ENCODE measurements around the gene SSBP4. TPM values are rescaled to one million over a fixed set of nuclear protein-coding genes. Genes with fewer than 3 reads are reported as not detected.
"Not testable (repeated sequence)": the region's sequence is repeated elsewhere in the genome, so short reads cannot be mapped to it uniquely, and the experiment has no call there.

Gene SSBP4
- 44.6 and 60.9 TPM in 2 replicates for total RNA-seq (2014; rRNA removed; shearing (Covaris generic))

DNA sequence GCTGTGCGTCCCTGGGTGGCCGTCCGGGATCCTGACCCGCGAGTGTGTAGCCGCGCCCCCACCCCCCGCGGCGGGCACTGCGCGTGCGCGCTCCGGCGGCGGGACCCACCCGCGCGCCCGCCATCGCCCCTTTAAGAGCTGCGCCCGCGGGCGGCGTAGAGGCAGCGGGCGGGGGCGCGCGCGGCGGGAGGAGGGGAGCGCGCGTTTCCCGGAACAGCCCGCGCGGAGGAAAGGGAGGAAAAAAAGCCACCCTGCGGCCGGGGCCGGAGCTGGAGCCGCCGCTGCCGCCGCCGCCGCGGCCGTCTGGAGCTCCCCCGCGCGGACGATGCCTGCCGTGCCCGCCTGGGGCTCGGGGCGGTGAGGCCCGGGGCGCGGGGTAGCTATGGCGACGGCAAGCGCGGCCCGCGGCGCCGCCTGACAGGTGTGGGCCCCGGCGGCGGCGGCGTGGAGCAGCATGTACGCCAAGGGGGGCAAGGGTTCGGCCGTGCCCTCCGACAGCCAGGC lies at the start of gene SSBP4:
Gene SSBP4 (plus strand): TSS at position 204 of the 504 bp plus-strand sequence. CDS start 251 bp downstream, at position 455.
- peak; percentile 63 for DNase-seq (ENCODE audit: low spot score)

DNA sequence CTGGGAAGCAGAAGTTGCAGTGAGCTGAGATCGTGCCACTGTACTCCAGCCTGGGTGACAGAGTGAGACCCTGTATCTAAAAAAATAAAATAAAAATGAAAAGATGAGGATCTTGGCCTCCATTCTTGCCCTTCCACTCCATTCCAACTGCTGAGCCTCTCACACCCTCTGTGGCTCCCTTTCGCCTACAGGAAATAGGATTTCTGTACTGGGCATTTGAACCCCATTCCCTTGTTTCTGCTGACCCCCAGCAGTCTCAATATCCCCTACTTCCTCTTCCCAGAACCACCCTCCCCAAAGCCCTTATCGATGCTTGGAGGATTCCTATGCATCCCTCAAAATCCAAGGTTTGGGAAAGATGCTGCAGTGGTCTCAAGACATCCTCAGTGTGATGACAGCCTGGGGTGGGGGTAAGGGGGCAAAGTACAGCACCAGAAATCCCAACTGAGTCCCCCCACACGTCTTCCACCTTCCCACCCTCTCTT lies 45.7 kb upstream of the SSBP4 start:
- DNase-seq (ENCODE audit: low spot score), result no peak

DNA sequence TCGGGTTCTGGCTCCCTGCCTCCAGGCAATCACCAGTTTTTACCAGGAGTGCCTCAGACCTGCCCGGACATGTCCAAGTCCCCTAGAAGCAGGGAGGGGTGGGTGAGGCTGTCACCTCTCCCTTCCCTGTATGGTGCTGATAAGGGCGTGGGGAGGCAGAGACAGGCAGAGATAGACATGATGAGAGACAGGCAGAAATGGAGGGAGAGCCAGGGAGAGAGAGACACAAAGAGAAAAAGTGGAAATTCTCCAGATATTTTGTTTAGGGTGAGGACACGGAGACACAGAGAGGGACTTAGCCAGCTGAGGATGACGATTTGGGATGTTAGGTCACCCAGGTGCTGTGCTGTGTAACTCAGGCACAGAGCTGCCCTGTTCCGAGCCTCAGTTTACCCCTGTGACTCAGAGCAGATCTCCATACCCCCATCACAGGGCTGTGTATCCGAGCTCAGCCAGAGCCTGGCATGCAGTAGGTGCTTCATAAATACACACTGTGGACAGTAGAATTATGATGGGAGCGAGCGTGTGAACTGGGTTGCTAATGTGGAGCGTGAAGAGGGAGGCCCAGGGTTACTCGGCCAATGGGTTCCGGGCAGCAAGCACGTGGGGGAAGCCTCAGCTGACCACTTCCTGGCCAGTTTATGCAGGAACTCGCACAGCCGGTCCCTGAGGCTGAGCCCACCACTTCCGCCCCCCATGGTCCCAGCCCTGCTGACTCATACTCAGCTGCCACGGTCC lies 45.1 kb upstream of the SSBP4 start:
- DNase-seq (ENCODE audit: low spot score), result peak; percentile 100

DNA sequence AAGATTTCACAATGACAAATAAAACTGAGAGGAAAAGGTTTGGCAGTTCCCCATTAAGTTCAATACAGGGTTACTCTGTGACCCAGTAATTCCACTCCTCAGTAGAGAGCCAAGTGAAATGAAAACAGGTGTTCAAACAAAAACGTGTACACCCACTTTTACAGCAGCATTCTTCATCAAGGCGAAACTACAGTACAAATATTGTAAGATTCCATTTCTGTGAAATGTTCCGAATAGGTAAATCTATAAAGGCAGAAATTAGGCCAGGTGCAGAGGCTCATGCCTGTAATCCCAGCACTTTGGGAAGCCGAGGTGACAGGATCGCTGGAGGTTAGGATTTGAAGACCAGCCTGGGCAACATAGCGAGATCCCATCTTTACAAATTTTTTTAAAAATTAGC lies 42.2 kb upstream of the SSBP4 start:
- no peak for DNase-seq (ENCODE audit: low spot score)

DNA sequence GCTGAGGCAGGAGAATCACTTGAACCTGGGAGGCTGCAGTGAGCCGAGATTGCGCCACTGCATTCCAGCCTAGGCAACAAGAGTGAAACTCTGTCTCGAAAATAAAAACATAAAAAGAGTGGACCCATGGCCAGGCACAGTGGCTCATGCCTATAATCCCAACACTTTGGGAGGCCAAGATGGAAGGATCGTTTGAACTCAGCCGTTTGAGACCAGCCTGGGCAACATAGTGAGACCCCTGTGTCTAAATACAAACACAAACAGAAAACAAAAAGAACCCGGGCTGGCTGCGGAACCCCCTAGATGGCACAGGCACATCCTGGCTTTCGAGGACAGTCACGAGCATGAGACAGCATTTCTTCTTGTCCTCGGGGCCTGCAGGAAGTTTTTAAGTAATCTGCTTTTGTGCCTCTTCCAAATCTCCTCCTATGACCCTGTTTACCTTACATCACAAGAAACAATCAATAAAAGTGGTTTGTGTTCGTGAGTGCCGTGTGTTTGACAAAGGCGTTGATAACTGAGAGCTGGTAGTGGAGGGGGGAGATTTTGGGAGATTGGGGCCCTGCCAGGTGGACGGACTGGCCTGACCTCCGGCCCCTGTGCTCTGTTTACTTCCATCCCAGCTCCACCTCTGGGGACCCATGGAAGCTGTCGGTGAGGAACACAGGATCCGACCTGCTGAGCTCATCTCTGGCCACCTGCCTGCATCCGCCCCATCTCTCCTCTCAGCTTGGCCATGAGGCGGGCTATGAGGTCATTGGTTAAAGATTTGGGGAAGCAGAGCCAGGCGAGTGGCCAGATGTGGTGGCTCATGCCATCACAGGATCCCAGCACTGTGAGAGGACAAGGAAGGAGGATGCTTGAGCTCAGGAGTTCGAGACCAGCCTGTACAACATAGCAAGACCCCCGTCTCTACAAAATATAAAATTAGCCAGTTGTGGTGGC lies 39.1 kb upstream of the SSBP4 start:
- peak; percentile 99 for DNase-seq (ENCODE audit: low spot score)

DNA sequence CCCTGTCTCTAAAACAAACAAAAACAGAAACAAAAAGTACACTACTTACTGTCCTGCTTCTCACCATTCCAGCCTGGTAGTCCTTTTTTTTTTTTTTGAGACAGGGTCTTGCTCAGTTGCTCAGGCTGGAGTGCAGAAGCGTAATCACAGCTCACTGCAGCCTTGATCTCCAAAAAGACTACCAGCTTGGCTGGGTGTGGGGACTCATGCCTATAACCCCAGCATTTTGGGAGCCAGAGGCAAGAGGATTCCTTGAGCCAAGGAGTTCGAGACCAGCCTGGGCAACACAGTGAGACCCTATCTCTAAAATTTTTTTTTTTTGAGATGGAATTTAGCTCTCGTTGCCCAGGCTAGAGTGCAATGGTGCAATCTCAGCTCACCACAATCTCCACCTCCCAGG lies 38.4 kb upstream of the SSBP4 start:
- no peak for DNase-seq (ENCODE audit: low spot score)

DNA sequence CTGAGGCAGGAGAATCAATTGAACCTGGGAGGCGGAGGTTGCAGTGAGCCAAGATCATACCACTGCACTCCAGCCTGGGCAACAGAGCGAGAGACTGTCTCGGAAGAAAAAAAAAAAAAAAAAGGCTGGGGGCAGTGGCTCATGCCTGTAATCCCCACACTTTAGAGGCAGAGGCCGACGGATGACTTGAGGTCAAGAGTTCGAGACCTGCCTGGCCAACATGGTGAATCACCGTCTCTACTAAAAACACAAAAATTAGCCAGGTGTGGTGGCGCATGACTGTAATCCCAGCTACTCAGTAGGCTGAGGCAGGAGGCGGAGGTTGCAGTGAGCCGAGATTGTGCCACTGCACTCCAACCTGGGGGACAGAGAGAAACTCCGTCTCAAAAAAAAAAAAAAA lies 35.6 kb upstream of the SSBP4 start:
- not testable (repeated sequence) for DNase-seq (ENCODE audit: low spot score)

DNA sequence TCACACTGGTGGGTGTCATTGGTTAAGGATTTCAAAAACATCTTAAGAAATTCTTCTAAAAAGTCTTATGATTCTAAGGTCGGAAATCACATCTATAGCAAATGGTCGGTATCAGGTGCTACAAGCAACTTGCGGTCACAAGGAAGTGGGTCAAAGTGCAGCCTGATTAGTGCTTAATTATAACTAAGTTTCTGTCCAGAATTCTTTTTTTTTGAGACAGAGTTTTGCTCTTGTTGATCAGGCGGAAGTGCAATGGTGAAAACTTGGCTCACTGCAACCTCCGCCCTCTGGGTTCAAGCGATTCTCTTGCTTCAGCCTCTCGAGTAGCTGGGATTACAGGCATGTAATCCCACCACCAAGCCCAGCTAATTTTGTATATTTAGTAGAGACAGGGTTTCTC lies 34.4 kb upstream of the SSBP4 start:
- no peak for DNase-seq (ENCODE audit: low spot score)

DNA sequence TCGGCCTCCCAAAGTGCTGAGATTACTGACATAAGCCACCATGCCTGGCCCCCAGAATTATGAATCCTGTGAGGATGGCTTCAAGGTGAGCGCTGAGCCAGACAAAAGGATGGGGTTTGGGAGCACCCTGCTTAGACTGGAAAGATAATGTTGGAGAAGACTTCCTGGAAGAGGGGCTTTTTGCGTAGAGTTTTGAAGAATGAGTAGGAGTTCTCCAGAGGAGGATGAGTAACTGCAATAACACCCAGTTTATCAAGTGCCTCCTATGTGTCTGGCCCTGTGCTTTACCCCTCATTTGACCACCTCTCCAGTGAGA lies 33.9 kb upstream of the SSBP4 start:
- no peak for DNase-seq (ENCODE audit: low spot score)

DNA sequence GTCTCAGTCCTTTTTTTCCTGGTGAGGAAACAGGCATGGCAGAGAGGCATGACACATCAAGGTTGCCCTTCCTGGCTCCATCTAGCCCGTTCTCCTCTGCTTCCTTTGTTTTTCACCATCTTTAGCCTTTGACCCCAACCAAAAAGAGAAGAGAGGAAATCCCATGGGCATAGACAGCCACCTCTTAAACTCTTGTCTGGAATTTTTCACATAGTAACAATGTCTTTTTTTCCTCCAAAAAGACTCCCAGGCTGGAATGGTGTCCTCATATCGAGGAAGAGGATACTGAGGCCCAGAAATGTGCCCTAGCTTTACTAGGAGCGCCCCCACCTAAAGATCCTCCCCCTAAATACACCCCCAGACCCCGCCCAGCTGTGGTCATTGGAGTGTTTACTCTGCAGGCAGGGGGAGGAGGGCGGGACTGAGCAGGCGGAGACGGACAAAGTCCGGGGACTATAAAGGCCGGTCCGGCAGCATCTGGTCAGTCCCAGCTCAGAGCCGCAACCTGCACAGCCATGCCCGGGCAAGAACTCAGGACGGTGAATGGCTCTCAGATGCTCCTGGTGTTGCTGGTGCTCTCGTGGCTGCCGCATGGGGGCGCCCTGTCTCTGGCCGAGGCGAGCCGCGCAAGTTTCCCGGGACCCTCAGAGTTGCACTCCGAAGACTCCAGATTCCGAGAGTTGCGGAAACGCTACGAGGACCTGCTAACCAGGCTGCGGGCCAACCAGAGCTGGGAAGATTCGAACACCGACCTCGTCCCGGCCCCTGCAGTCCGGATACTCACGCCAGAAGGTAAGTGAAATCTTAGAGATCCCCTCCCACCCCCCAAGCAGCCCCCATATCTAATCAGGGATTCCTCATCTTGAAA lies 33.3 kb upstream of the SSBP4 start, which contains the start of gene GDF15:
Gene GDF15 (plus strand): TSS at position 484 of the 868 bp plus-strand sequence. CDS start 32 bp downstream, at position 516.
- peak; percentile 94 for DNase-seq (ENCODE audit: low spot score)

DNA sequence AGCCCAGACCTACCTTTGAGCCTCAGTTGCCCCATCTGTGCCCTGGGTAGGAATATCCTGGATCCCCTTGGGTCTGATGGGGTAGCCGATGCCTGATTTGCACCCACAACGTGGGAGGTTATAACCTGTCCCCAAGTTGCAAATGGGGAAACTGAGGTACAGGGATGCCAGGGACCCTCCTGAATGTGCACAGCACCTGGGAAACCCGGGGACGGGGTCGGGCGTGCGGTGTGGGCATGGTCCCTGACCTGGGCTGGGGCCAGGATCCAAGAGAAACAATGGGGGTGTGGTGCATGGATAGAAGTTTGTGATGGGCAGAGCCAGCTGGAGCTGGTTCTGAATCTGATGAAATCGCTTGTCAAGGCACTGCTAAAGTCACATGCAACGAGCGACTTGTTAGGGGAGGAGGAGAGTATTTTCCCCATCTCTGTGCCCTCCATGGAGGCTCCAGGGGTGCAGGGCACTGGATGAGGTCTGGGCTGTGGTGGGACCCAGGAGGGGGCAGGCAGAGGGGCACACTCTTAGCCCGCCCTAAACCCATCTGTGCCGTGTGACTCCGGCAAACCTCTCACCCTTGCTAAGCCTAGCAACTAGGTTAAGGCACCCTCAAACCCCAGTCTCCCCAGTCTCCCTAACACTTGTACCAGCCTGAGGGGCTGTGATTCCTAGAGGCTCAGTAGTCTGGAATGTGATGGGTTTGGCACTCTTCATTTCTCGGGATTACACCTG lies 32.5 kb upstream of the SSBP4 start:
- DNase-seq (ENCODE audit: low spot score), result peak; percentile 75

DNA sequence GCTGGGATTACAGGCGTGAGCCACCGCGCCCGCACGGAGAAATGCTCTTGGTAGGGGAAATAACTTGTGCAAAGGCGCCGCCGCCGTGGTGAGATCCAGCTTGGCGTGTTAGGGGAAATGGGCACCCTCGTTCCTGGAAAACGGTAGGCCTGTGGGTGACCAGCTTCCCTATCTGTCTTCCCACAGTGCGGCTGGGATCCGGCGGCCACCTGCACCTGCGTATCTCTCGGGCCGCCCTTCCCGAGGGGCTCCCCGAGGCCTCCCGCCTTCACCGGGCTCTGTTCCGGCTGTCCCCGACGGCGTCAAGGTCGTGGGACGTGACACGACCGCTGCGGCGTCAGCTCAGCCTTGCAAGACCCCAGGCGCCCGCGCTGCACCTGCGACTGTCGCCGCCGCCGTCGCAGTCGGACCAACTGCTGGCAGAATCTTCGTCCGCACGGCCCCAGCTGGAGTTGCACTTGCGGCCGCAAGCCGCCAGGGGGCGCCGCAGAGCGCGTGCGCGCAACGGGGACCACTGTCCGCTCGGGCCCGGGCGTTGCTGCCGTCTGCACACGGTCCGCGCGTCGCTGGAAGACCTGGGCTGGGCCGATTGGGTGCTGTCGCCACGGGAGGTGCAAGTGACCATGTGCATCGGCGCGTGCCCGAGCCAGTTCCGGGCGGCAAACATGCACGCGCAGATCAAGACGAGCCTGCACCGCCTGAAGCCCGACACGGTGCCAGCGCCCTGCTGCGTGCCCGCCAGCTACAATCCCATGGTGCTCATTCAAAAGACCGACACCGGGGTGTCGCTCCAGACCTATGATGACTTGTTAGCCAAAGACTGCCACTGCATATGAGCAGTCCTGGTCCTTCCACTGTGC lies 30.9 kb upstream of the SSBP4 start:
- DNase-seq (ENCODE audit: low spot score), result peak; percentile 56

DNA sequence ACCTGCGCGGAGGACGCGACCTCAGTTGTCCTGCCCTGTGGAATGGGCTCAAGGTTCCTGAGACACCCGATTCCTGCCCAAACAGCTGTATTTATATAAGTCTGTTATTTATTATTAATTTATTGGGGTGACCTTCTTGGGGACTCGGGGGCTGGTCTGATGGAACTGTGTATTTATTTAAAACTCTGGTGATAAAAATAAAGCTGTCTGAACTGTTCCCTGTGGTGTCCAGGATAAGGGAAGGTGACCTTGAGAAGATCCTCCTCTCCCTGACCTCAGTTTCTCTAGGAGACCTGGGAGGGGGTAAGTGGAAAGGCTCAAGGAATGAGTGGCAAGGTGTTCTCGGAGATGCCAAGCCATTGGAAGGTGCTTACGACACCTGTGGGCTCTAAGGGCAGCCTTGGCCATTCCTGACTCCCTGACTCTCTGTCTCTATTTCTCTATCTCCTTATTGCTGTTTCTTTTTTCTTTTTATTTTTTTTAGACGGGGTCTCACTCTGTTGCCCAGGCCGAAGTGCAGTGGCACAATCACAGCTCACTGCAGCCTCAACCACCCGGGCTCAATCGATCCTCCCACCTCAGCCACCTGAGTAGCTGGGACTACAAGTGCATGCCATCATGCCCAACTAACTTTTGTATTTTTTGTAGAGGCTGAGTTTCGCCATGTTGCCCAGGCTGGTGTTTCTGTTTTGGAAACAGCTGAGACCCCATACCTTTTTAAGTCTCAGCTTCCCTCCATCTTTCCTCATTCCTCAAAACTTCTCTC lies 30.1 kb upstream of the SSBP4 start:
- DNase-seq (ENCODE audit: low spot score), result no peak

DNA sequence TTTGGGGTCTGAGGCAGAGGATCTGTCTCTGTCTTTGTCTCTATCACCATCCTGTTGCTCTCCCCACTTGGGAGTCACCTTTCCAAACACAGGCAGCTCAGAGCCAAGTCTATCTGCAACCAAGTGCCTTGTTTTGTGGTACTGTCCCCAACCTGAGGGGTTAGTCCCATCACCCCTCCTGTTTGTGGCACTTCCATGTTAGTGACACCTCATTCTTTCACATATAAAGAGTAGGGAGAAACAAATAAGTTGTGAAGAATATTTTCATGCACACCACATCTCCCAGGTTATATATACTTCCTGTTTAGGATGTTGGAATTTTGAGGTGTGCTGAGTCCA lies 29.5 kb upstream of the SSBP4 start:
- DNase-seq (ENCODE audit: low spot score), result no peak

DNA sequence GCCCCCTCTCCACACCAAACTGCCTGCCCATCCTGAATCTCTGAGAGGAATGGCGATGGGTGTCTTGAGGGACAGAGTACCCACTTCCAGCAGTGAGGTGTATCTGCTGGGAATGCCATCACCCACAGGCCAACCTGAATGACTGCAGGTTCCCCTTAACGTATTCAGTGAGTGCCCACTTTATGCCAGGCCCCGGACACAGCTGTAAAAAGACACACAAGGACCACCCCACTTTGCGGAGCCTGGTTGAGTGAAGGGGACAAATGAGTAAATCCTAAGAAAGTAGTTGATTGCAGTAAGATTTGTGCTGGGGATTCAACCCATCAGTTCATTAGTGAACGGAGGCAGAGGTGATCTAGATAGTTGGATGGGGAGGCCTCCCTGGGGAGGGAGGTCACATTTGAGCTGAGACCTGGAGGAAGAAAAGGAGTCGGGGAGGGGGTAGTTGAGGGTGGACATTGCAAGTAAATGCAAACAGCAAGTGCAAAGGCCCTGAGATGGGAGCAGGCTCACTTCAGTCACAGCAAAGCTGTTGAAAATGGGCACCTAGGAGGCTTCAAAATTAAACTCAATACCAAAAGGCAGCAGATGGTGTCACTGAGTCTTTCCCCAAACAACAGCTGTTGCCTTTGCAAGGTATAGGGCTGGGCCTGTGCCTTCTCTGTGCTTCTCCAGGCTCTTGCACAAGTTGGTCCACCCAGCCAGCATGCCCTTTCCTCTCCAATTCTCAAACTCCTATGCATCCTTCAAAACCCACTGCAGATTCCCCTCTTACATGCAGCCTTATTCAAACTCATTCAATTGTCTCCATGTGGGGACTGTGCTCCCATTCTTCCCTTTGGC lies 28.9 kb upstream of the SSBP4 start:
- DNase-seq (ENCODE audit: low spot score), result peak; percentile 63

DNA sequence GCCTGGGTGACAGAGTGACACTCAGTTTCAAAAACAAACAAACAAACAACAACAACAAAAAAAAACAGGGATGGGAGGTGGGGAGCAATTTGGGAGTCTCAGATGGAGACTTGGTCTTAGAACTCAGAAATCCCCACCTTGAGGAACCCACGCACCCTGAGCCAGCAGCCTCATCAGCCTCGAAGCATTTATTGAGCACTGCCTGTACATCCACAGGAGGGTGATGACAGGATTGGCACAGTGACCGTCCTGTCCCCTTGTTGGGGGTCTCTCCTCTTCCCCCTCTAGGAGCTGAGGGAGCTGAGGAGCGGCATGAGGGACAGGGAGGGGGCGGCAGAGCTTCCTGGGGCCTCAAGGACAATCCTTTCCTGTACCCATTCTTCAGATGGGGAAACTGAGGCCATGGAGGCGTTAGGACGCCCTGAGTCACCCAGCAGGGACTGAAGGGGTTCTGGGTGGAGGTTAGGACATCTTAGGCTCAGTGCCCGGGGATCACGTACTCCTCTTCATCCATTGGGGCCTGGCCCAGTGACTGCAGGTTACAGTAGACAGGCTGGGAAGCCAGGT lies 27.6 kb upstream of the SSBP4 start:
- DNase-seq (ENCODE audit: low spot score), result no peak

DNA sequence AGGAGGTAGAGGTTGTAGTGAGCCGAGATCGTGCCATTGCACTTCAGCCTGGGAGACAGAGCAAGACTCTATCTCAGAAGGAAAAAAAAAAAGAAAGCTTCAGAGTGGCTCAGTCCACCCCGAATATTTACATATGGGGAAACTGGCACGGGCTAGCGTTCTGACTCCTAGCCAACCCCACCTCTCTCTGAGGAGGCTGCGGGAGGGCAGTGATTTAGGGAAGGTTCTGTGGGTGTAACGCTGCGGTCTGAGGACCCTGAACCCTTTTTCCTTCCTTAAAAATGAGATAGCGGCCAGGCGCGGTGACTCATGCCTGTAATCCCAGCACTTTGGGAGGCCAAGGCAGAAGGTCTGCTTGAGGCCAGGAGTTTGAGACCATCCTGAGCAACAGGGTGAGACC lies 26.8 kb upstream of the SSBP4 start:
- peak; percentile 79 for DNase-seq (ENCODE audit: low spot score)

DNA sequence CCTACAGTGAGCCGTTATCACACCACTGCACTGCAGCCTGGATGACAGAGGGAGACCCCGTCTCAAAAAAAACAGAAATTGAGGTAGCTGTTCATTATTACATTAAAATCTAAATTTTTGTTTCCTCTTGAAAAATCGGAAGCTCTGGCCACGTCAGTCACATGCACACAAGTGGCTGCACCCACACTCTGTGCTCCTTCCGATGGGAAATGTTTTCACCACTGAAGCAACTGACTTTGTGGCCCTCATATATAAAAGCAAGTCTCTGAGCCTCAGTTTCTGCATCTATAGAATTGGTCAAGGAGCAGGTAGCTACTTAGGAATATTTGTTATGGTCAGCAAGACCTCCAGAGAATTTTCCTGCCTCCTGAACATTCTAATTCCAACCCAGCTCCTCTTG lies 26.3 kb upstream of the SSBP4 start:
- no peak for DNase-seq (ENCODE audit: low spot score)

Data from H4 (cell line).